GM12865 (cell line): Measurements from ENCODE around the gene TMEM217.

Experiments
- DNase-seq: peaks from one replicate; pipeline ENCODE4 v3.0.0; 2010; ENCODE audit warnings: low read depth
- H3K4me3 ChIP-seq: 2 replicates; pipeline ENCODE4 v1.5.1; 2011; ENCODE audit warnings: mild to moderate bottlenecking, low read depth, low read length, control low read depth
- CTCF ChIP-seq: IDR thresholded peaks from 2 replicates; pipeline ENCODE4 v1.5.1; 2011; ENCODE audit warnings: low read length, control low read depth, low read depth, inconsistent platforms; ENCODE audit not compliant: insufficient read depth; ENCODE audit errors: missing control alignments

The TMEM217 gene

GRCh38 chr6:37239950-37240713 lies 17.8 kb downstream of the TMEM217 start:
- H3K4me3 ChIP-seq = no peak overlapping the region
- TF ChIP-seq CTCF = no peak
- peak; percentile 82 for DNase-seq

- no peak for DNase-seq
- H3K4me3 ChIP-seq = no peak overlapping the region
- no peak for TF ChIP-seq CTCF
Observed at GRCh38 chr6:37239526-37239925, 18.4 kb downstream of the TMEM217 start.

- no peak overlapping the region for H3K4me3 ChIP-seq
- TF ChIP-seq CTCF = no peak
- peak; percentile 3 for DNase-seq
Observed at GRCh38 chr6:37238381-37238780, 19.6 kb downstream of the TMEM217 start.

- no peak for TF ChIP-seq CTCF
- DNase-seq = no peak
- H3K4me3 ChIP-seq = no peak overlapping the region
Observed at GRCh38 chr6:37237789-37238188, 20.2 kb downstream of the TMEM217 start.

DNA sequence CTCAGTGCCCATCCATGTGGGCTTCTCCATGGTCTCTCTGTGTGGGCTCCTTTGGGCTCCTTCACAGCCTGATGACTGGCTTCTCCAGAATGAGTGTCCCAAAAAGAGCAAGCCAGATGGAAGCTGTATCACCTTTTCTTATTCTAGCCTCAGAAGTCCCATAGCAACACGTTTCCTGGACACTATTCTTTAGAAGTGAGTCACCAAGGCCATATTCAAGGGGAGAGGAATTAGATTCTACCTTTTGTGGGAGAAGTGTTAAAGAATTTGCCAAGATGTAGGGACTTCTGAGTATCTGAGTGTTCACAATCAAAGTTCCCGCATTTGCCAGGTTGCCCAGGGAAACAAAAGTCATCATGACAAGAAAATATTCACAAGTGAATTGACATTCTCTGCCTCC lies 21.0 kb downstream of the TMEM217 start:
- DNase-seq = no peak
- no peak for TF ChIP-seq CTCF
- H3K4me3 ChIP-seq = no peak overlapping the region

DNA sequence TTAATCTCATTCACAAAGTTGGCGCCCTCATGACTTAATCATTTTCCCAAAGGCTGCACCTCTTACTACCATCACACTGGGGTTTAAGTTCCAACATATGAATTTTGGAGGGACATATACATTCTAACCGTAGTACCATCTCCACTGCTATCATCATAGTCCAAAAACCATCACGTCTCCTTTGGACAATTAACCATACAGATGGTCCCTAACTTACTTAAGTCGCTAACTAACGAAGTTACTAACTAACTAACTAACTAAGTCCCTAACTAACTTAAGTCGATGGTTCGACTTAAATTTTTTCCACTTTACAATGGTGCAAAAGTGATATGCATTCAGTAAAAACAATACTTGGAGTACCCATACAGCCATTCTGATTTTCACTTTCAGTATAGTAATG lies 24.4 kb downstream of the TMEM217 start:
- no peak for TF ChIP-seq CTCF
- no peak for DNase-seq
- H3K4me3 ChIP-seq = no peak overlapping the region
